ENCODE results near the gene CASR.

The CASR gene

DNA sequence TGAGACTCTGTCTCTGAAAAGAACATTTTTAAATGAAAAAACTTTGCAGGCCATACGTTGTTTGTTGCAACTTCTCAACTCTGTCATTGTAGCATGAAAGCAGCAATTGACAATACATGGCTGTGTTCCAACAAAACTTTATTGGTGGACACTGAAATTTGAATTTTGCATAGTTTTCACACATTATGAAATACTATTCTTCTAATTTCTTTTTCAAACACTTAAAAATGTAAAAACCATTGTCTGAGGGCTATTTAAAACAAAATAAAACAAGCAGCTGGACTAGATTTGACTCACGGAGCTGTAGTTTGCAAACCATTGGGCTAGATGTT, 123.1 kb downstream of the CASR start:
- peak overlapping the region; percentile 3; the same call in 1 of the 2 replicates for H3K27ac ChIP-seq

DNA sequence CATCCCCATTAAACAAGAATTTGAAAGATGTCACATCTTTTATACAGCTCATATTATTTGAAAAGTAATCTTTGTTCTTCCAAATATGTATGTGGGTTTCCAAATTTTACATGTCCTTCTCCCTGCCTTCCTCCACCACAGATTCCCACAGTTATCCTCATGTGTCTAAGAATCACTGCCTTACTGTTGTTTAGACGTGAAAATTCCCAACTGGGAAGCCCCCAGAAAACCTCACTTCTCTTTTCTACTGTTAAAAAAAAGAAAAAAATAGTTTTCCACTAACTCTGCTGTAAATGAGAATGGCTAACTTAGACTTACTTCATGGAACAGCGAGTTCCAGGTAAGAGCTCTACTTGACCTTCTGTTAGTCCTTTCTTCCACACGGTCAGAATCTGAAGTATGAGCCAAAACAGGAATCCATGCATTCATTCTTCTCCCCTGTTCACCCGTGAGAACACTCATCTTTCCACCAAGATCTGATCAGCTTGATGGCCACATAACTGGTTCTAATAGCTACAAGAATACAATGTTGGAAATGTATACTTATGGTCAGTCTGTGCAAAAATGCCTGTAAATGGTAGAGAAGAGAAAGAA, 123.7 kb downstream of the CASR start:
- no peak for TF ChIP-seq ZFX (IDR thresholded peaks at IDR 0.05; ENCODE audit: borderline replicate concordance)
- TF ChIP-seq, protein P1, sequence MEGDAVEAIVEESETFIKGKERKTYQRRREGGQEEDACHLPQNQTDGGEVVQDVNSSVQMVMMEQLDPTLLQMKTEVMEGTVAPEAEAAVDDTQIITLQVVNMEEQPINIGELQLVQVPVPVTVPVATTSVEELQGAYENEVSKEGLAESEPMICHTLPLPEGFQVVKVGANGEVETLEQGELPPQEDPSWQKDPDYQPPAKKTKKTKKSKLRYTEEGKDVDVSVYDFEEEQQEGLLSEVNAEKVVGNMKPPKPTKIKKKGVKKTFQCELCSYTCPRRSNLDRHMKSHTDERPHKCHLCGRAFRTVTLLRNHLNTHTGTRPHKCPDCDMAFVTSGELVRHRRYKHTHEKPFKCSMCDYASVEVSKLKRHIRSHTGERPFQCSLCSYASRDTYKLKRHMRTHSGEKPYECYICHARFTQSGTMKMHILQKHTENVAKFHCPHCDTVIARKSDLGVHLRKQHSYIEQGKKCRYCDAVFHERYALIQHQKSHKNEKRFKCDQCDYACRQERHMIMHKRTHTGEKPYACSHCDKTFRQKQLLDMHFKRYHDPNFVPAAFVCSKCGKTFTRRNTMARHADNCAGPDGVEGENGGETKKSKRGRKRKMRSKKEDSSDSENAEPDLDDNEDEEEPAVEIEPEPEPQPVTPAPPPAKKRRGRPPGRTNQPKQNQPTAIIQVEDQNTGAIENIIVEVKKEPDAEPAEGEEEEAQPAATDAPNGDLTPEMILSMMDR (IDR thresholded peaks at IDR 0.05) = no peak
- no peak overlapping the region for H3K27ac ChIP-seq

More for the DNA sequence above, 123.1 kb downstream of the CASR start:
- no peak for TF ChIP-seq ZFX (IDR thresholded peaks at IDR 0.05; ENCODE audit: borderline replicate concordance)
- TF ChIP-seq, protein P1 (IDR thresholded peaks at IDR 0.05) = no peak

DNA sequence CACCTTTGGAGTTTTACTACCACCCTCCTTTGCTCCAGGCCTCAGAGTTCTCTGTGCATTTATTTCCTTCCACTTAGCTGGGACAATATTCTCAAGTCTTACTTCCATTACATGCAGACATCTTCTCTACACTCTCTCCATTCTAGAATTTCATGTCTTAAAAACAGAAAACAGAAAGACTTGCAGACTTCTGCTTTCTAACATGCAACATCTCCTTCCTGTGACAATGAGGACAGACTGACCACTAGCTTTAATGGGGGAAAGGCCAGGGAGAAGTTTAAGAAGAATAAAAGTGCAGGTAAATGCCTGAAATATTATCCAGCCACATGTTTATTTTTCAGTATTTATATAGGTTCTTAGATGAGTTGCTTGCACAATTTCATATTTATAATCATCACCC, 124.5 kb downstream of the CASR start:
- TF ChIP-seq ZFX (IDR thresholded peaks at IDR 0.05; ENCODE audit: borderline replicate concordance) = no peak
- TF ChIP-seq, protein P1 (IDR thresholded peaks at IDR 0.05) = no peak
- no peak overlapping the region for H3K27ac ChIP-seq

DNA sequence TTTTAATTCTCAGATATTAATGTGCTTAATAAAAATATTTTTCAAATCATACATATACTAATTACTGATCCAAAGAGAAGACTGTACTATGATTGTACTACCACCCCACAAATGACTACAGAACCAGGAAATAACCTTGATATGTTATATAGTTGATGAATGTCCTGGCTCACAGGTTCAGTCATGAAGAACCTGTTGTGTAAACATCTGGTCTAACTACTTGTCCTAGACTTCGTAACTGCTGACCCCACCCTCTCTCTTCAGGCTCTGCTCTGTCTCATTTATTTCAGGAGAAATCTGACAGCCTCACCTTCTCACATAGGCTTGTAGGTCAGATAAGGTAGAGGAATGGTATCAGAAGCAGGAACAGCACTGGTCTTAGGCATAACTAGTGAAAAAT, 126.9 kb downstream of the CASR start:
- TF ChIP-seq, protein P1 (IDR thresholded peaks at IDR 0.05) = no peak
- TF ChIP-seq ZFX (IDR thresholded peaks at IDR 0.05; ENCODE audit: borderline replicate concordance) = no peak
- H3K27ac ChIP-seq = no peak overlapping the region

DNA sequence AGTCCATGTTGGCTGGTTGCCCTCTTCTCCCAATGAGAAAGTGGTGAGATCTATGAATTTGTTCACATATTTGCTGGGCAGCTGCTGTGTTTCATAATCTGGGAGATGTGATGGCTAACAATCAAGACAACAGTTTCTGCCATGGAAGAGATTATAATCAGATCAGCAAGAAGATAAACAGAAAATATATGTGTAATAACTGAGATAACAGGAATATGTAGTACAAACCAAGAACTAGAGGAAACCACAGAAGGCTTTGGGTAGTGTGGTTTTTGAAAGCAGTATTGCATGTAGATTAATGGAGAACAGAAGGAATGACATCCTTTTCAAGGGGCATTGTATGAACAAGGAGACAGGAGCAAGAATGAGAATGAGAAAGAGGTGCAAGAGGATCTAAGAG, 129.4 kb downstream of the CASR start:
- TF ChIP-seq, protein P1 (IDR thresholded peaks at IDR 0.05) = no peak
- TF ChIP-seq ZFX (IDR thresholded peaks at IDR 0.05; ENCODE audit: borderline replicate concordance) = no peak

DNA sequence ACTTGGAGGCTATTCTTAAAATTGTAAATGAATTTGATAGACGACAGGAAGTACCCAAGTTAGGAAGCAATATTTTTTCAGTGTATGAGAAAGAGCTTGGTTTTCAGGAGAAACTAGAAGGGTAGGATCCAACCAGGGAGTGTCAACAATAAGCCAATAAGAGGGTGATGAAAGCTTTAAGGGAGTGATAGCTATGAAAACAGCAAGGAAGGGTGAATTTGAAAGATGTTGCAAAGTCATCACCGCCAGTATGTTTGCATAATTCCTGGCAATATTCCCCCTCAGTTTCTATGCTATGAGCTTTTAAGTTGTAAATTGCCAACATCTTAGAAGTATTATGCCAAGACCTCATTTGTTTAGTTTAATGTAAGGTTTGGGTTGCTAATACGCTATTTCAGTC, 129.8 kb downstream of the CASR start:
- TF ChIP-seq ZFX (IDR thresholded peaks at IDR 0.05; ENCODE audit: borderline replicate concordance) = no peak
- TF ChIP-seq, protein P1 (IDR thresholded peaks at IDR 0.05) = no peak
- no peak overlapping the region for H3K27ac ChIP-seq

More for the DNA sequence above, 129.4 kb downstream of the CASR start:
- H3K27ac ChIP-seq = no peak overlapping the region

DNA sequence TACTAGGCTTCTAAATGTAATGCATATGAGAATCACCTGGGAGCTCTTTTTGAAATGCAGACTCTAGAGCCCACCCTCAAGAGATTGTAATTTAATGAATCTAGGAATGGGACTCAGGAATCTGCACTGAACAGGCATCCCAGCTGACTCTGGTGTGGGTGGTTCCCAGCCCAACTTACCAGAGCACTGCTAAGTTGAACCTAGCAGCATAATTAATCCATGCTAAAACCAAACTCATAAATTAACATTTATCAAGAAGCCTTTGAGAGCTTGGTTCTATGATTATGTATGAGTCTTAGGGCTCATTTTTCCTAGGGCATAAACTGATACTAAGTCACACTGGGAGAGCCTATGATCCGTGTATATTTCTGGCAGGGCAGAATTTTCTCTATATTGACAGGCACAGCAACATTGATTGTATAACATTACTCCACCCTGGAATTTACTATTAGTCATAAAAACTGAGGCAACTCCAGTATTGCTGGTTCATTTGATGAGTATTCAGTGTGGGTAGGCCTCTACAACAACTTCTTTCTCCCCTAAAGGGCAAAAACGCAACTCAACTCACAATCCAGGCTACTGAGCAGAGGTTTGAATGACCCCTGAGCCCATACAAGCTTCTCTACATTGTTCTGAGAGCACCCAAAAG, 130.9 kb downstream of the CASR start:
- no peak overlapping the region for H3K27ac ChIP-seq
- no peak for TF ChIP-seq ZFX (IDR thresholded peaks at IDR 0.05; ENCODE audit: borderline replicate concordance)
- TF ChIP-seq, protein P1 (IDR thresholded peaks at IDR 0.05) = no peak

Data from 22Rv1 (cell line).